Measurements from ENCODE around the gene TASOR. TPM values are rescaled to one million over a fixed set of nuclear protein-coding genes. Genes with fewer than 3 reads are reported as not detected.
"Not testable (repeated sequence)": the region's sequence is repeated elsewhere in the genome, so short reads cannot be mapped to it uniquely, and the experiment has no call there.

The TASOR gene
- total RNA-seq, 1 experiment from 2014 or later, result 37.2 TPM

DNA sequence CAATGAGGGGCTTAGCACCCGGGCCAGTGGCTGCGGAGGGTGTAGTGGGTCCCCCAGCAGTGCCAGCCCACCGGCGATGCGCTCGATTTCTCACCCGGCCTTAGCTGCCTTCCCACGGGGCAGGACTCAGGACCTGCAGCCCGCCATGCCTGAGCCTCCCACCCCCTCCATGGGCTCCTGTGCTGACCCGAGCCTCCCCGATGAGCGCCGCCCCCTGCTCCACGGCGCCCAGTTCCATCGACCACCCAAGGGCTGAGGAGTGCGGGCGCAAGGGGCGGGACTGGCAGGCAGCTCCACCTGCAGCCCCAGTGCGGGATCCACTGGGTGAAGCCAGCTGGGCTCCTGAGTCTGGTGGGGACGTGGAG is 8.9 kb upstream of the TASOR start:
- not testable (repeated sequence) for H3K9me3 ChIP-seq (ENCODE audit: control insufficient read depth, low read depth, low read length); H2BK5ac ChIP-seq (ENCODE audit: insufficient read length, low read length); H2BK12ac ChIP-seq (ENCODE audit: insufficient read length, low read depth, low read length); H3K18ac ChIP-seq (ENCODE audit: insufficient read length, low read depth, low read length); H3K27ac Mint-ChIP-seq; H3K23ac ChIP-seq (ENCODE audit: insufficient read length, low read depth, low read length); H2BK15ac ChIP-seq (ENCODE audit: low read depth, low read length); H4K91ac ChIP-seq (ENCODE audit: insufficient read length, low read depth, low read length); H3K4ac ChIP-seq (ENCODE audit: low read depth, low read length); H2AK5ac ChIP-seq (ENCODE audit: insufficient read length, low read length); H3K4me1 ChIP-seq (ENCODE audit: insufficient read depth, low read length); H3K27ac ChIP-seq (ENCODE audit: insufficient read length, low read depth, low read length); H3K4me2 ChIP-seq (ENCODE audit: insufficient read depth, insufficient read length, low read length); H3K4me3 Mint-ChIP-seq; H3K14ac ChIP-seq (ENCODE audit: insufficient read depth, low read length); H3K9me3 Mint-ChIP-seq; H4K20me1 ChIP-seq (ENCODE audit: control insufficient read depth, insufficient read depth, insufficient read length); H2BK120ac ChIP-seq (ENCODE audit: low read depth, low read length, poor library complexity, severe bottlenecking); H3K23me2 ChIP-seq (ENCODE audit: insufficient read length, low read depth, low read length, poor library complexity, severe bottlenecking); H3K36me3 Mint-ChIP-seq (ENCODE audit: insufficient read depth in 1 of 3, low read depth in 3 of 3); H3K79me1 ChIP-seq (ENCODE audit: insufficient read depth, low read depth, low read length, poor library complexity, severe bottlenecking); H2BK20ac ChIP-seq (ENCODE audit: low read depth, low read length, poor library complexity, severe bottlenecking); H3K79me2 ChIP-seq (ENCODE audit: insufficient read depth, low read length); H3K4me1 Mint-ChIP-seq; H3K27me3 ChIP-seq (ENCODE audit: insufficient read depth, low read length); H2AFZ ChIP-seq (ENCODE audit: low read length); H4K5ac ChIP-seq (ENCODE audit: insufficient read length, low read depth, low read length); DNase-seq; H3K9ac ChIP-seq (ENCODE audit: extremely low read depth, insufficient read length, low read length); H3K56ac ChIP-seq (ENCODE audit: insufficient read length, low read depth, low read length); H3T11ph ChIP-seq (ENCODE audit: low read length); H4K8ac ChIP-seq (replicated peaks; ENCODE audit: insufficient read length, low read depth, low read length)
- H3K27me3 Mint-ChIP-seq (ENCODE audit: low read depth), result peaks cover 14% of the 10 kb centered on the region
- no CpG with 5 or more reads among the region's 21 CpGs for WGBS (ENCODE audit: extremely low coverage, insufficient read length, low lambda C conversion rate)

All from H9 (cell line).